GM21619 (cell line): ENCODE results near the gene NTF3.

ENCODE experiments used
- ATAC-seq: cut with Tn5 transposase; IDR thresholded peaks from one replicate; pipeline ENCODE4 v1.9.1; 2021; ENCODE audit not compliant: unreplicated experiment

Gene NTF3

DNA sequence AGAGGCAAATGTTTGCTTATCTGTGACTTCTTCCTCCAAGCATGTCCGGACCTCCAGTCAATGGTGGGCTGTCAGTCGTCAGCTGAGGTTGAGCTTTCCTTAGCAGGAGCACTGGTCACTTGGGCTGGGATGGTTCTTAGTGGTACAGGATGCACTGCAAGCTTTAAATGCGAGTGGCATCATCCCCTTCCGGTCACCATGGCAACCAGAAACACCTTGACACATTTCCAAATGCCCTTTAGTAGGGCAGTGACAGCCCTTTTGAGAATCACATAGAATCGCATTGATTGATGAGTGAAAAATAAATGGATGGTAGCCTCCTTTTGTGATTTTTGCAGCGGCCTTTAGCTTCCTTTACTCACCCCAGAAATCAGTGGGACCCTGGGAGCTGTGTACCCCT, 24.1 kb downstream of the NTF3 start:
- no peak for ATAC-seq

DNA sequence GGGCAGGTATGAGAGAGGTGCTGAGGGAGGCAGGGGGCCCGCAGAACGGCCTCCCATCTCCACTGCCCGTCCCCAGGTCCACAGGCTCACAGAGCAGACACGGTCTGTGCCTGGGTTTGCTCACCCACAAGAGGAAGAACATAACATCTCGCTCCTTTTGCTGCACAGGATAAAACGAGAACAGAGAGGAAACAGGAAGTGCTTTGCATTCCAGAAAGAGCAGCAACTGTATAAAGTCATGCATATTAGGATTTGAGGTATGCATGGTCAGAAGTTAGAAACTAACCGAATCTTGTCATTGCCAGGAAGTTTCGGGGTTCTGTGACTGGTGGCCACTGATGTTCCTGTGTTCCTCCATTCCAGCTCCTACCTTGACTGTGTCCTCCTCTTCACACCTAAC, 25.0 kb downstream of the NTF3 start:
- no peak for ATAC-seq

DNA sequence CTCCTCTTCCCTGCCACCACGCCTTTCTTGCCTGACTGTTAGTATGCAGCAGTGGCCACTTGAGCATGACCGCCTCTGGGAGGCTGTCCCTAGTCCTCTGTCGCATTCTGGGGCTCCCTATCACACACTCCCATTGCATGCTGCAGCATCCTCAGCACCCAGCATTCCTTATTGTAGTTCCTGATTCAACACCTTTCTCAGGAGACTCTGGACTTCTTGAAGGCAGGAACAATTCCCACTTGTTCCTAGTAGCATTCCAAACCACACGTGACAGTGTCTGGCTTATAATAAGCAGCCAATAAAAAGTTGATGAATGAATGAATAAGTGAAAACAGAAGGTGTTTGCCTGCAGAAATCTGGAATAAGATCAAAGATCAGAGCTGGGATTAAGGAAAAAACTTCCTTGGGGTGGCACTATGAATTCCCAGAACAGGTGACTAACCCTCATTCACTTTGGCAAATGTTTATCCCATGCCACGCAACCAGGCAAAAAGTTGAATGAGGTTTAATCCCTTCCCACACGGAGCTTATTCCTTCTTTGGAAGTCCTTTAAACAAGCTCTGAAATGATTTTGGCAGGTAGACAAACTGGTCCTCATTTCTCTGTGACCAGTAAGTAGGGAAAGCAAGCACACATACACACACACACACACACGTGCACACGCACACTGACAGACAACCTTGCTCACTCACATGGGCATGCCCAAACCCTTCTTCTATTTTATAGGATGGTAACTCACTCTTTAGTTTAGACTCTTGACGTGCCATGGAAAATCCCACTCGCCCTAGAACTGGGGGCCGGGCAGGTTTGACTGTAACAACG, 26.5 kb downstream of the NTF3 start:
- ATAC-seq = no peak

DNA sequence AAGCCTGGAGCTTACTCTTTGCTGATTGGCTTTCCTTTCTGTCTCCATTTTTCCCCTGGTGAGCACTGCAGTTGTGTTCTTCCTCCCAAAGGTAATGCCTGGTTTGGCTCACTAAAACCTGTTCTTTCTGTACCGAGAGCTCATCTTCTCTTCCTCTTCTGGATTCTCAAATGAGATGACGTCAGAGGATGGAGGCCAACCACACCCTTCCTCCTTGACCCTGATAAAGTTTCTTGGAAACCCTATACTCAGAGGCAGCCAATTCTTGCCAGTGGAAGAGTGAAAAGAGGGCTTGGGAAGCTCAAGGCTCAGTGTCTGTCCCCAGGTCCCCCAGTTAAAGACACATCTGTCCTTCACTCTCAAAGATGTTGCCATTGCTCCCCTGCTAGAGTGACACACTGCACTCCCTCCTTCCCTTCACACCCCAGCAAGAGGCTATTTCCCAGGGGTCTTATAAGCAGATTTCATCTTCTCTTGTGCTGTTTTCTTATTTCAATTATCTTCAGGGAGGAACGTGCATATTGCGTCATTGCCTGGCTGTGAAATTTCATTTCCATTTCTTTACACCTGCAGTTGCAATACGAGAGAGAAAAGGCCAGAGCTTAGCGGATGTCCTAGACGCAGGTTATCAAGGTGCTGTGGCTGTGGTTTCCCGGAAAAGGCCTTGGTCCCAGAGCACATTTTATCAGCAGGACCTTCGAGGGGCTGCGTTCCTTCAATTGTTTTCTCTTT, 27.3 kb downstream of the NTF3 start:
- ATAC-seq = no peak

DNA sequence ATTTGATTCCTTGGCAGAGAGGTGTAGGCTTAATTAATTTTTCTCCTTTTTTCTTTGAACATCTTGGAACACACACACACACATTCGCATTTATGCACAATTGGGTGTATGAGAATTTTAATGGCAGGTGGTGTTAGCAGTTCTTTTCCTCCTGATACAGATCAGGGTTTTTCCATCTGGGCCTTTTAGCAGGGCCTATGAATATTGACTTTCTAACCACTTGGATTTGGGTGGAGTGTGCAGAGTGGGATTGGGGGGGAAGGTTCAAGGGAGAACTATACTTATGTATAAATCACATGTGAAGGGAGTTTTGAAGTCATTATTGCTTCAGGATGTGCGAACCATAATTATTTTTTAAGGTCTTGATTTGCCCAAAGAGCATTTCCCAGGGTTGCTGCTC, 28.9 kb downstream of the NTF3 start:
- ATAC-seq = no peak

DNA sequence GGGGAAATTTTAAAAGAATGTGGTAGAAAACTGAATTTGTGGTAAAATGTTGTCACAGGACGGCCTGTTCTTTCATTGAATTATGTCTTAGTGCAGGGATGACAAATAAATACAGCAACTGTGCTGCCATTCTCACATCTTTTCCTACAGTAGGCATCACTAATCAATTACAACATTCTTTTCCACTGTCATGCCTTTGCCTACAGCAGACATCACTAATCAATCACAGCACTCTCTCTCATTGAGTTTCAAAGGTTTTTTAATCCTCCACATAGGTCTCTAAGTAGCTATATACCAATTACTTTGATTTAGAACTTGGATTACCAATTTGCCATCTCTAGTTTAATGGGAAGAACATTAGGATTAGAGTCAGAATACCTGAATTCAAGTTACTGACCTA, 30.1 kb downstream of the NTF3 start:
- no peak for ATAC-seq

DNA sequence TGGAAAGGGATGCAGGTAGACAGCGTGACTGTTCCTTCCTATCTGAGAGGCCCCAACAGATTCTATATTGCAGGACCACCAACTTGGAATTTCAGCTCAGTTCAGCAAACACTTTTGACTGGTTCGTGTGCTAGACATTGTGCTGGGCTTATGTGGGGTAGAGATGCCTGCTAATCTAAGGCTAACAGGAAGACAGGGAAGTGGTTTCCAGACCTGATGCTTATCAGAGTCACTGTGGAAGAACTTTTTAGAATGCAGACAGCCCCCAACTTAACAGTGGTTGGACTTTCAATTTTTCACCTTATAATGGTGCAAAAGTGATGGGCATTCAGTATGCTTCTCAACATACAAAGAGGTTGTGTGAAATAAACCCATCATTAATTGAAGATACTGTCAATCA, 32.2 kb downstream of the NTF3 start:
- ATAC-seq = no peak

DNA sequence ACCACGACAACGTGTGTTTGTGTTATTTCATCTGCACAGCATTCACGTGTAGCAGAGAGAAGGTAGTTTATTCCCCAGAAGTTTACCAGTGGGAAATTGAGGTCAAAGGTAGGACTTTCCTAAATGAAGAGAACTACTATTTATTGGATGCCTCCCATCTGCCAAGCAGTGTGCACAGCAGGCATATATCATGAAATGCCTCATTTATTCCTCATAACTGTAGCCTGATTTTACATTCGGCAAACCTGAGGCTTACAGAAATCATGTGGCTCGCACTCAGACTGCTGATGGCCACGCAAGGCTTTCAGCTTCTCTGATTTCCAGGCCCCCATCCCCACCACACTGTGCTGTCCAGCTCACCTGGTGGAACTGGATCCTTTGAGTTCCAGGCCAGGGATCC, 33.5 kb downstream of the NTF3 start:
- ATAC-seq = no peak

DNA sequence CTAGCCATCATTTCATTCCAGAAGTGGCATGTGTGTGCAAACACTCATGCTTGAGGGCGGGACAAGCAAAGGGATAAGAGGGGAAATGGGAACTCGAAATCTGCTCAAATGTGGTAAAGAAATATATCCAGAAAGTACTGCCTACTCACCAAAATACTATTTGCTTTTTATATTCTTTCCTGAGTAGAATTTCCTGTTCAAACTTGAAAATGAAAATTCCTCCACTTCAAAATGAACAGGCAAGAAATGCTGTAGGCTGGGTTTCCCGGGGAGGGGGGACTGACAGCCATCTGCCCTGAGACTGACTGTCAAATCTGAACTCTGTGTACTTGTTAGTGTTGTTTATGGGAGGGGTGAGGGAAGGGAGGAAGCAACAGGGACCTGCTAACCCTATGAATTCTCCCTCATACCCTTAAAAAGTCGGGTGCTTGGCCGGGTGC, 34.6 kb downstream of the NTF3 start:
- ATAC-seq = no peak

DNA sequence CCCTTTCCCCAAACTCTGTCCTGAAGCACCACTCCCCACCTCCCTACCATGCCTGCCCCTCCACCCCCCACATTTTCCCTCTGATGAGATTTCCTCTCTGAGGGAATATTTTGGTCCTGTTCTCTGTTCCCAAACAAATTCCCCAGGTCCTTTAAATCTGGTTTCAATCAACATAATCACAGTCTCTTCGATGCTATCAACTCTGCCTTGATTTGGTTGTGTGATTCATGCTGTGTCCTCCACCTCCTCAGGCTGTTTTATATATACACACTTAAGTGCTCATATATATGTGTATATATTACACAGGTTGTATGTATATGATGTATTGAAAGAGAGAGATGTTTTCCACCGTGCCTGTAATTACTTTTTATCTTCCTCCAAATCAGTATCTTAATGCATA, 36.0 kb downstream of the NTF3 start:
- ATAC-seq = no peak

DNA sequence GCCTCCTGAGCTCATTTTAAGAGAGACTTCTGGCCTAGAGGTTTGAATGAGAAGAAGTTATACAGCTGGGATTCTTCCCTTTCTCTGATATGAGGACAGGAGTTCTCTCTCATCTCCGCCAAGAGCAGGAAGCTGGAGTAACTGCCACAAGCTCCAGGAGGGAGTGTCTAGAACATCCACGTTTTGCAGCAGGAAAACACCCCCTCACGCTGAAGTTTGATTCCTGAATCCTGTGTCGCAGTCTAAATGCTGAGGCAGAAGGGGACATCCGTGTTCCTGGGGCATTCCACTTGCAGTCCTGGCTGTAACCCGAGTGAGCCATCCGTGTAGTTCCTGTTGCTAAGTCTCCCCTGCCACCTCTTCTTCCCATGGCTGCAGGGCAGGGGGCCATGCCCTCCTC, 38.3 kb downstream of the NTF3 start:
- no peak for ATAC-seq

DNA sequence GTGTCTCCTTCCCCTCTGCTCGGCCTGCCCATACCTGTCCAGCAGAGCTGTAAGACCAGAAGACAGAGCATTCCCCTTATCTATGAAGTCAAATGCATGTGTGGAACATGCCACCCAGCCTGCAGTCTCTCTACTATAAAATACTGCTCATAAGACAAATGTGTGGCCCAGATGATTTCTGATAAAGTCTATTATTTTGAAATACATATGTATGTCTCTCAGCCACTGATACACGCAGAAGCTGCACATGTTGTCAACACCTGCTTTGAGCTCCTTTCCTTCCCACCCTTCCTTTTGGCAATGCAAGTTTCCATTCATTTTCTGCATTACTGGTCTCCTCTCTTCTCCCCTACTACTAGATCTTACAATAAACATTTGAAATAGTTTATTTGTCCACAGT, 38.8 kb downstream of the NTF3 start:
- no peak for ATAC-seq

DNA sequence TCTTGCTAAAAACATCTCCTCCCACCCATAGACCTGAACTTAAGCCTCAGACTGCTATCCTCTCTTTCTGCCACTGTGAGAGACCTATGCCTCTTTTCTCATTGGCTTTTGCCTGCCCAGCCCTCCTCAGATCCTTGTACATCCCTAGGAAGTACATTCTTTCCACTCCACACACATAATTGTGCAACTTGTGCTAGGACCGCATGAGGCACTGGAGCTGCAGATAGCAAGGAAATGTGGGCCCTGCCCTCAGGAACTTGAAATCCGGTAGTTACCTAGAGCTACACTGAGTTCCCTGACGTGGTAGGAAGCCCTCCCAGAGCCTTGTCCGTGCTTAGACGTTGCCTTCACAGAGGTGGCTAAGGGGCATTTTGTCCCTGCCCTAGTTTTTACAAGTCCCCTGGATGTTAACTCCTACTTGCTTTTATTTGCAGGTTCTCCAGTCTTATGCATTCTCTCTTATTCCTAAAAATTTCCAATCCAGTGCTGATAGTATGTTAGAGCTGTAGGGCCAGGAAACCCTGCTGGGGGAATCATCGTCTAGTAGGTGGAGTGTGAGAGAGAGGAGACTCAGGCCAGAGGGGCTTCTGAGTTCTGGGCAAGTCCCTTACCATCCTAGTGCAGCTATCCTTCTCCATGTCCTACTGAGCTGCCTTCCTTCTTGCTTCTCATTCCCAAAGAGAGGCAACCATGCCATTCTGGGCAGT, 41.3 kb downstream of the NTF3 start:
- ATAC-seq = no peak

DNA sequence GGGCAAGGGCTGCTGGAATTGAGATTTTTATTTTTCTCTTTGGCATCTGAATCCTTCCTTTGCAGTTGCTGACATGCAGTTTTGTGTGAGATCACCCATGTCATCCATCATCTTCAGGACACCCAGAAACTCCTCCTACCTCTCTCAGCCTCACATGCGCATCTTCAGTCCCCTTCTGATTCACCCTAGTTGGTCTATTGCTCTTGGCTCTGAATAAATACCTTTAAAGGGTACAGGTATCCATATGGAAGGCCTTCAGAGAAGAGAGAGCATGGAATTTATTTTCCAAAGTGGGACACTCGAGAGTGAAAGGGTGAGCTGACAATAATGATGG, 41.8 kb downstream of the NTF3 start:
- ATAC-seq = no peak

DNA sequence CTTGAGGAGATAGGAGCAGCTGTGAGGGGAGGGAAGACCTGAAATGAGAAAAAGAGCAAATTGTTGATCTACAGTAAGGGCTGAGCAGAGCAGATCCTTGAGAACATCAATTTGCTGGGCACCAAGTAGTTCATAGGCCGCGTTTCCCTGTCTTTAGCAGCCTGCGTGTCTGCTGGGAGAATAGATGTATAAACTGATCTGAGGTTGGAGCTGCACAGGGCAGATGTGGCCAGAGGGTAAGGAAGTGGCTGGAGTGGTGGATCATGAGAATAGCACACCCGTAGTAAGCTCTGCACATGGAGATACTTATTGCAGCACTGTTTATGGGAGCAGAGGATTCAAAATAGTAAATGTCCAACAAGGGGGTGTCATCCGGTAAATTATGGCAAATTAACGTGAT, 44.4 kb downstream of the NTF3 start:
- no peak for ATAC-seq

DNA sequence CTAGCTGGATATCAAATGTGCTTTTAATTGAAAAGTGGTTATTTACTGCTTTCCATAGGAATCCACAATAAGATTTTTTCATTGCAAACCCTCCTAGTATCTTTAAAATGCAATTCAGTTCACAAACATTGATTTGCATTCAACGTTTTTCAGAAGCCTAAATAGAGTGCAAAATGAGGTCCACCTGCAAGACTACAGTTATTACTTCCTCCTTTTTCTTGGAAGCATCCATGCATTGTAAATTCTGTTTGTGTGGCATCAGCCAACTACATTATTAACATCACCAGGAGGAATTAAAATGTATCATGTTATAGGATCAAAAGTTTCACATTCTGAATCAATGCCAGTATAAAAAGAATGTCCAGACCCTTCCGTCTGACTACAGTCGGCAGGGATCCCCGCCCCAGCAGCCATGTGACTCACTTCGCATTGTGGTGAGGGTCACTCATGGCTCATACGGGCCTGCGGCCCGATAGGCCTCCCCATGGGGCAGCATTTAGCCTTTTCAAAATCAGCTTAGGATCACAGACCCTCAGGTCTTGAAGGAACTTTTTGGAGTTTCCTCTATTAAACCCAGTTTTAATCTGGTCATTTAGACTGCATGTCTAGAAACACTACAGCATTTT, 46.3 kb downstream of the NTF3 start:
- no peak for ATAC-seq

DNA sequence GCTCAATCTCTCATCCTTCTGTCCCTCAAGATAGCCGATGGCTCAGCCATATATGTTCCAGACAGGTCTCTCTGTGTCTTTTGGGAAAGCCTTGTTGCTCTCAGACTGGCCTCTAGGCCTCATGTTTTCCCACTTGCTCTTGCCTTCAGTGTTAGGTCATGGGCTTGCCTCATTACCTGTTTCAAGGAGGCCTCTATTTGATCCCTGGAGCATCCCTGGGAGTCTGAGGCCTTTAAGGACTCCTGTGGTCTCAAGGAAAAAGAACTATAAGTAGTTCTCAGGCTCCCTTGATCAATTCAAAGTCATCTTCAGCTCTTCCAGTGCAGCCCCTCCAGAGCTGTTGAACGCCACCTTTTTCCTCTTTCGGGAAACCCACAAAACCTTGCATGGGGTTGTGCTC, 47.9 kb downstream of the NTF3 start:
- no peak for ATAC-seq

DNA sequence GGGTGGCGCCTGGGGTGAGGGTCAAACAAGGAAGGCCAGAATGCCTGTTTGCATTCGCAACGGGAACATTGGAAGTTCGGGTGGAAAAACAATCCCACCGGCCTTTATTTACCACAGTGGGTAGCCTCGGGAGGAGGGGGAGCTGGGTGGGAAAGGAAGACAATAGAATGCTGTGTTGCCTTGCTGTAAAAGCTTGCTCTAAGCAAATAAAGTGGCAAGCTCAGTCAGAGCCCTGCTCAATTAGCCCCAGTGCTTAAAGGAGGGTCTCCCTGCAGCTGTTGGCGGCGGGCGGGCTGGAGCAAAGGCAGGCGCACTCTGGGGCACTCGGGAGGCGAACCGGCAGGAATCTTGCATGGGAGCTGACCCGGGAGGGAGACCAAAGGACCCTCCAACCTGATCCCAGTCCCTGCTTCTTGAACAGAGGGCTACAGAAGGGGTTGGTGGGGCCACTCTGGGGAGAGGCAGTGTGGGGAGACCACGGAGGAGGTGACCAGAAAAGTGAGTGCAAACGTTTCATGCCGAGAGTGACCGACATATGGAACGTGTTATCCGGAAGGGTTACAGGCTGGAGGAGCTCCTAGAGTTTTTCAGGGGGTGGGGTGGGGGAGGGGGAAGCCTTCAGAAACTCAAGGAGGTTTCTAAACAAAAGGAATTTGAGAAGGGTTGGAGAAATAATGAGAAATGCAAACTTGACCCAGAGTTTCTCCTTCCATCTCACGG, 48.5 kb downstream of the NTF3 start:
- ATAC-seq = no peak

DNA sequence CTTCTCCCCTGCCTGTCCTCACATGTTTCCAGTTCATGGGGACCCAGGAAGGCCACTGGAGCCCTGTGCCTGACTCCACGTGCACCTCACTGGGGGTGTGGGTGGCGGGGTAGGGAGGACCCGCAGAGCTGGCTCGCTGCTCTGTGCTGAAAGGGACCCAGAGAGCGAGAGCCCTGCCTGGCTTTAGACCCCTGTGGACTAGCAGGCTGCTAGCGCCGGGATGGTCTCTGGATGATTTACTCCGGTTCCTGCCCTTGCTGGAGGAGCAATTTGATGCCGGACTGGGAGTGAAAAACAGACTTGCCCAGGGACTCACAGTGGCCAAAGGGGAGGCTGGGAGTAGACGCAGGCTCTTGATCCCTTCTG, 49.0 kb downstream of the NTF3 start:
- ATAC-seq = no peak

DNA sequence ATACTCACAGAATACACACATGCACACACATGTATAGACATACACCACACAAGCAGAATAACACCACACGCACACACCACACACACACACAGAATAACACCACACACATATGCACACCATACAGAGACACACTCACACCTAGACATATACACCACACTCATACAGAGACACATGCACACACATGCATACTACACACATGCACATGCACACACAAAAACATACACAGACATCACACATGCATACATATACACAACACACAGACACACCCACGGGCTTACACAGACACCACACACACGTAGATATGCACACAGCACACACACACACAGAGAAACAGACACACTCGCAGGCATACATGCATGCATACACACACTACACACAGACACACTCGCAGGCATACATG, 49.7 kb downstream of the NTF3 start:
- ATAC-seq = no peak

DNA sequence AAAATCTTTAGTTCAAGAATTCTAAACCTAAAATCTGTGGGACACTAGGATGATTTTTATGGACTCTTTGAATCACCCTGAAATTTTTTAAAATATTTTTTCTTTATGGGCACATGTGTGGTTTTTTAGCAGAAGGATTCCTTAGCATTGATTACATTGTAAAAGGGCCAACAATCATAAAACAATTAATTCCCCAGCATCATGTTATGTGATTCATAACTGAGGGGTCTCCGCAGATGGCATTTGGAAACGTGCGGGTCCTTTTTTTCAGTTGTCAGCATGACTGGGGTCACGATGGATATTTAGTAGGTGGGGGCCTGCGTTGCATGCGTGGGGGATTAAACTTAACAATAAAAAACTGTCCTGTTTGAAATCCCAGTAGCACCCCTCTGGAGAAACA, 52.5 kb downstream of the NTF3 start:
- ATAC-seq = no peak
